ENCODE data around the gene COMMD3.

Gene COMMD3

GRCh38 chr10:22366771-22367170, 50.6 kb downstream of the COMMD3 start:
- no peak for DNase-seq (ENCODE audit: low read depth)

- DNase-seq (ENCODE audit: low read depth), result no peak
Observed at GRCh38 chr10:22367471-22367870, 51.3 kb downstream of the COMMD3 start.

- DNase-seq (ENCODE audit: low read depth), result no peak
Observed at GRCh38 chr10:22368402-22368801, 52.2 kb downstream of the COMMD3 start.

DNA sequence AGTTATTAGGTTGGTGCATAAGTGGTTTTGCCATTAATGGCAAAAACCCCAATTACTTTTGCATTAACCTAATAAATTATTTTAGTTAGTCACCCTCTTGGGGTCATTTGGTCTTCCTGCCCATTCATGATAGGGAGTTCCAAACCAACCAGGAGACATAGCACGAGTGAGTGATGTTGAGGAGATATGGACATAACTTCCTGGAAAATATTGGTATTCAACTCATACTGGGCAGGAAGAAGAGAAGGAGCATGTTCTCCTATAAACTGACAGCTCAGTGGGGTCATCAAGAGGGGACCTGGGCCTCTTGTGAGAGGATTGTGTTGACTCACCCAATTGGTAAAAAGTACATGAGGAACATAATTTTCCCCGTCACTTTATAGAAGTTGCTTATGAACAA, 52.8 kb downstream of the COMMD3 start:
- no peak for DNase-seq (ENCODE audit: low read depth)

DNA sequence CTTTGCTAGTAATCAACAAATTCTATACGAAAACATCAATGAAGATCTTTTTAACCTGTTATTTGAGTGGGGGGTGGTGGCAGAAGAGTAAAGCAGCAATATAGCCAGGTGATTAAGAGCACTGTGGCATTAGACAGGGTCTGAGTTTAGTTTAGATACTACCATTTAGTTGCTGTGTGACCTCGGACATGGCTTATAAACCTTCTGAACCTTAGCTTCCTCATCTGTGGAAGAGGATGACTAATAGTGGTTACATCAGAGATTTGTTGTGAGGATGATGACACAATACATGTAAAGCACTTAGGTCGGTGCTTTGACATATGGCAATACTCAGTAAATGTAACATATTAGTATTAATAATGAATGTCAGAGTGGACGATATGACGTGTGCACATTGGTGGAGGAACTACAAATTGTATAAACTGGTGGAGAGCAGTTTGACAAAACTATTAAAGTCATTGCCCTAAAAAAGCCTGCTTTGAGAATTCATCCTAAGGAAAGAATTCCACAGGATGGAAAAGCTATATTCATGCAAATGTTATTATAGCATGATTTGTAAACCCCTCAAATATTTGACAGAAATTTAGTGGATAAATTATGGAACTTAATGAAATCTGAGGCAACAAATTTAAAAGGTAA, 53.4 kb downstream of the COMMD3 start:
- no peak for DNase-seq (ENCODE audit: low read depth)
